ENCODE measurements around the gene SNX1.

DNA sequence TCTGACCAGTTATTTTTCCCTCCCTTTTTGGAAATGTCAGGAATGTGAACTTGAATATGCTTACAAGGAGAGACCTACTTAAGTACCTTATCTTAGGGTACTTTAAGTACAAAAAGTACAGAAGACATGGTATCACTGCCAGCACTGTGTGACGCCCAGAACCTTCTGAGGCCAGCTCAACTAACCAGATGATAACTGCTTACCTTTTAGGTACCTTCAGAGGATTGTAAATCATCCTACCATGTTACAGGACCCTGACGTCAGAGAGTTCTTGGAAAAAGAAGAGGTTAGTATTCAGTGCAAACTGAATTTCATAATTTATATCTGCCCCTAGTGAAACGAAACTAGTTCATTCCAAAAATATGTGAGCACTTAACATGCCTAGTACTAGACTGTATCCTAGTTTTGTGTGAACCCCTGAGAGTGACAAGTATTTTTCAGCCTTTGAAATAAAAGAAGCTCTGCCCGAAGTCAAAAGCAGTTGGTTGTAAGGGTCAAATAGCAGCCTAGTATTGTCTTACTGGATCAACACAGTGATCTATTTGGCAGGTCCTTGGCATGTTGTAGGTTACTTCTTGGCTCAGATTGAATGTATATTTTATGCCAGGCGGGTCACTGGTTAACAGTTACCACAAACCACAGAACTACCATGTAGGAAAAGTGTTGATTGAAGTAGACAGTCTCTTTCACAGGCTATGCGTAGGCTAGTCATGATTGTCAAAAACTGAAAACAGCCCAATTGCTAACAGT, 31.9 kb downstream of the SNX1 start:
- TF ChIP-seq TBP (IDR thresholded peaks at IDR 0.05; ENCODE audit: low read depth, low read length) (no peak), HDAC2 (IDR thresholded peaks at IDR 0.05; ENCODE audit: borderline replicate concordance in 1 of 2, low read depth in 2 of 2, low read length in 2 of 2) (no peak), YY1 (IDR thresholded peaks at IDR 0.05; ENCODE audit: low read depth, low read length) (no peak), ZNF274 (IDR thresholded peaks at IDR 0.05; ENCODE audit: borderline replicate concordance, extremely low read depth, low read length) (no peak), TCF12 (IDR thresholded peaks at IDR 0.05; ENCODE audit: low read depth, low read length) (no peak), RAD21 (IDR thresholded peaks at IDR 0.05 in 1 of 2, conservative IDR thresholded peaks at IDR 0.05 in 1 of 2; ENCODE audit: low read depth in 2 of 2, low read length in 2 of 2) (no peak), CHD1 (IDR thresholded peaks at IDR 0.05; ENCODE audit: low read depth, low read length) (no peak), POLR2AphosphoS5 (IDR thresholded peaks at IDR 0.05; ENCODE audit: low read depth, low read length) (no peak)
- TF ChIP-seq, protein P1, sequence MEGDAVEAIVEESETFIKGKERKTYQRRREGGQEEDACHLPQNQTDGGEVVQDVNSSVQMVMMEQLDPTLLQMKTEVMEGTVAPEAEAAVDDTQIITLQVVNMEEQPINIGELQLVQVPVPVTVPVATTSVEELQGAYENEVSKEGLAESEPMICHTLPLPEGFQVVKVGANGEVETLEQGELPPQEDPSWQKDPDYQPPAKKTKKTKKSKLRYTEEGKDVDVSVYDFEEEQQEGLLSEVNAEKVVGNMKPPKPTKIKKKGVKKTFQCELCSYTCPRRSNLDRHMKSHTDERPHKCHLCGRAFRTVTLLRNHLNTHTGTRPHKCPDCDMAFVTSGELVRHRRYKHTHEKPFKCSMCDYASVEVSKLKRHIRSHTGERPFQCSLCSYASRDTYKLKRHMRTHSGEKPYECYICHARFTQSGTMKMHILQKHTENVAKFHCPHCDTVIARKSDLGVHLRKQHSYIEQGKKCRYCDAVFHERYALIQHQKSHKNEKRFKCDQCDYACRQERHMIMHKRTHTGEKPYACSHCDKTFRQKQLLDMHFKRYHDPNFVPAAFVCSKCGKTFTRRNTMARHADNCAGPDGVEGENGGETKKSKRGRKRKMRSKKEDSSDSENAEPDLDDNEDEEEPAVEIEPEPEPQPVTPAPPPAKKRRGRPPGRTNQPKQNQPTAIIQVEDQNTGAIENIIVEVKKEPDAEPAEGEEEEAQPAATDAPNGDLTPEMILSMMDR (IDR thresholded peaks at IDR 0.05; ENCODE audit: control extremely low read depth in 1 of 3, insufficient read depth in 1 of 3, low read depth in 1 of 3, low read length in 3 of 3) = no peak

Data from H1 (cell line).